GM12874 (cell line): ENCODE measurements around the gene ADGRF3.

ENCODE experiments used
- CTCF ChIP-seq: IDR thresholded peaks from 2 replicates; pipeline ENCODE4 v1.5.1; 2011; ENCODE audit warnings: low read depth, mild to moderate bottlenecking, control low read depth, low read length, moderate library complexity; ENCODE audit not compliant: insufficient read depth

The ADGRF3 gene

GRCh38 chr2:26380281-26380680 is 33.7 kb upstream of the ADGRF3 start:
- no peak for TF ChIP-seq CTCF

GRCh38 chr2:26376799-26377198 is 30.2 kb upstream of the ADGRF3 start:
- no peak for TF ChIP-seq CTCF

- TF ChIP-seq CTCF = no peak
These were observed 20.4 kb upstream of the ADGRF3 start for GRCh38 chr2:26366957-26367356.

DNA sequence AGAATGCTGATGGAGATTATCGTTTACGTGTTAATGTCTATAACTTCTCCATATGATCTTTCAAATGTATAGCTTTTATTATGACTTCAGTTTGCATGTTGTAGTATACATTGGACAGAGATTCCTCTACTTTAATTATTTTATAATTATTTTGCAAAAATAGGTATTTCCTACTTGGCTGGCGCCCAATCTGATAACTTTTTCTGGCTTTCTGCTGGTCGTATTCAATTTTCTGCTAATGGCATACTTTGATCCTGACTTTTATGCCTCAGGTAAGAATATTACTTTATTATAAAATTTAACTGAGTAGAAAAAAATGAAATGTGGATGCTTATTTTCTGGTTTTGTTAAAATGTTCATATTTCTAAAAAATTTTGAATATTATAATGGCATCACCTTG is 18.1 kb upstream of the ADGRF3 start:
- no peak for TF ChIP-seq CTCF

DNA sequence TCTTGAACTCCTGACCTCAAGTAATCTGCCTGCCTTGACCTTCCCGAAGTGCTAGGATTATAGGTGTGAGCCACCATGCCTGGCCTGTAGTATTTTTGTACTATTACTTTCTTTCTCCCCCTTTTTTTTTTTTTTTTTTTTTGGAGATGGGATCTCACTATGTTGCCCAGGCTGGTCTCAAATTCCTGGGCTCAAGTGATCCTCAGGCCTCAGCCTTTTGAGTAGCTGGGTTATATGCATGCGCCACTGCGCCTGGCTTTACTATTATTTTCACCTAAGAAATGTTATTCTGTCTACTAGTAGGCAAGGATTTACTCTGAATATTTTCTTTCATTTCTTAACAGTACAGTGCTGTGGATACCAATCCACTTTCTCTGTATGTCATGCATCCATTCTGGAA is 17.4 kb upstream of the ADGRF3 start:
- no peak for TF ChIP-seq CTCF

GRCh38 chr2:26363323-26363722 is 16.7 kb upstream of the ADGRF3 start:
- no peak for TF ChIP-seq CTCF

GRCh38 chr2:26359886-26360473 is 13.4 kb upstream of the ADGRF3 start:
- no peak for TF ChIP-seq CTCF

- no peak for TF ChIP-seq CTCF
These were observed 10.2 kb upstream of the ADGRF3 start for GRCh38 chr2:26356771-26357170.
